Measurements from ENCODE around the gene GATD1. TPM values are rescaled to one million over a fixed set of nuclear protein-coding genes. Genes with fewer than 3 reads are reported as not detected.

GATD1 gene
- total and polyA plus RNA-seq, 9 of the 15 experiments (the other 6 are each of a cell fraction or from before 2014, with no cell fraction given), result 2.8 to 144 (median 36.9) TPM

- TF ChIP-seq ZNF354B (CRISPR knock-in tag; IDR thresholded peaks at IDR 0.05) (no peak), CHAMP1 (IDR thresholded peaks at IDR 0.05) (no peak), SRSF9 (IDR thresholded peaks at IDR 0.05; ENCODE audit: borderline replicate concordance, low read depth, low read length) (no peak), CUX1 (CRISPR knock-in tag; IDR thresholded peaks at IDR 0.05) (no peak), NR0B1 (IDR thresholded peaks at IDR 0.05; ENCODE audit: partially characterized antibody) (no peak), PTBP1 (IDR thresholded peaks at IDR 0.05; ENCODE audit: low read depth, low read length) (no peak), NUFIP1 (IDR thresholded peaks at IDR 0.05; ENCODE audit: partially characterized antibody) (no peak), SPI1 (IDR thresholded peaks at IDR 0.05; ENCODE audit: borderline replicate concordance, low read depth, low read length) (peak; percentile 92)
These were observed 55.4 kb downstream of the GATD1 start (continued) for GRCh38 chr11:721741-722345.

All from K562 (cell line).